Right lobe of liver (tissue), 6 donors: ENCODE results near the gene HTRA3. TPM values are rescaled to one million over a fixed set of nuclear protein-coding genes. Genes with fewer than 3 reads are reported as not detected.

Experiments used
- ATAC-seq, 4 donors: fragments of 200-7000 bp; cut with Tn5 transposase; one replicate each; pipeline ENCODE4 v1.9.1; 2020; ENCODE audit warnings: mild to moderate bottlenecking in 4 of 4, moderate library complexity in 4 of 4
- DNase-seq, 3 donors: peaks; one replicate each; pipeline ENCODE4 v3.0.0-alpha.2; 2020
- H3K27ac ChIP-seq, 3 donors: fragments of 200-600 bp; one replicate each; pipeline ENCODE4 v1.8.0; 2022
- H3K27me3 ChIP-seq, 2 donors: fragments of 200-600 bp; one replicate each; pipeline ENCODE4 v1.8.0; 2022
- H3K36me3 ChIP-seq, 4 donors: fragments of 200-600 bp; sonication (generic) in 1 of 4; one replicate each; pipeline versions ENCODE4 v1.5.1 to v1.8.0; 2017 to 2022; ENCODE audit warnings: control low read depth in 1 of 4
- H3K4me1 ChIP-seq, 4 donors: fragments of 200-600 bp; sonication (generic) in 1 of 4; one replicate each; pipeline versions ENCODE4 v1.5.1 to v1.8.0; 2017 to 2022; ENCODE audit warnings: control low read depth in 1 of 4
- H3K4me3 ChIP-seq, 3 donors: fragments of 200-600 bp; one replicate each; pipeline ENCODE4 v1.8.0; 2022
- H3K9me3 ChIP-seq, 4 donors: fragments of 200-600 bp; sonication (generic) in 1 of 4; one replicate each; pipeline versions ENCODE4 v1.5.1 to v1.8.0; 2017 to 2022; ENCODE audit warnings: control low read depth in 1 of 4
- POLR2A ChIP-seq: fragments of 450-650 bp; IDR thresholded peaks from one replicate; pipeline ENCODE4 v1.6.1; 2017; ENCODE audit warnings: antibody characterized with exemption, mild to moderate bottlenecking
- WGBS: methylation state at CpG from one replicate; pipeline ENCODE4 v1.1.6; 2018; ENCODE audit warnings: low coverage, low lambda C conversion rate; ENCODE audit not compliant: insufficient coverage; ENCODE audit errors: missing lambda C conversion rate; 5-methylcytosine and 5-hydroxymethylcytosine counted together
- intact Hi-C, 2 donors: fragments of 100-400 bp; cut with DNase I; formaldehyde crosslinking; loops; one replicate each; pipeline versions ENCODE4 v1.11.2 to v1.14.1; 2022
- total RNA-seq, 6 experiments: library from RNA; depleted of rRNA in 2 of 6; stranded (reverse); fragments of >200 nt in 2 of 6; fragmentation: NEBNext Ultra II Directional in 3 of 6; extraction: Animal tissue kit (Norgen Biotek cat#: 25700) in 3 of 6; gene quantifications; one replicate each; pipeline versions ENCODE4 v1.1.0 to v1.2.4, GENCODE V29; 2016 to 2023
- TF ChIP-seq, protein P1 (sequence below), 4 donors: fragments of 200-600 bp in 3 of 4; fragments of 450-650 bp in 1 of 4; IDR thresholded peaks; one replicate each; pipeline versions ENCODE4 v1.5.1 to v1.8.0; 2016 to 2022; ENCODE audit warnings: antibody characterized with exemption in 4 of 4, mild to moderate bottlenecking in 2 of 4
- donor health status: DM: no; HTN: yes; CAD: no.
- donor health status: DM: no; HTN: no; CAD: no.
- donor health status: DM: no; HTN: no; CAD: no.
- donor health status: DM: no; HTN: yes; CAD: no.
- donor health status: DM: no; HTN: yes; CAD: no.

Gene HTRA3
- total RNA-seq, 6 experiments from 2014 or later, result 0.32 to 1.6 (median 1.0) TPM

DNA sequence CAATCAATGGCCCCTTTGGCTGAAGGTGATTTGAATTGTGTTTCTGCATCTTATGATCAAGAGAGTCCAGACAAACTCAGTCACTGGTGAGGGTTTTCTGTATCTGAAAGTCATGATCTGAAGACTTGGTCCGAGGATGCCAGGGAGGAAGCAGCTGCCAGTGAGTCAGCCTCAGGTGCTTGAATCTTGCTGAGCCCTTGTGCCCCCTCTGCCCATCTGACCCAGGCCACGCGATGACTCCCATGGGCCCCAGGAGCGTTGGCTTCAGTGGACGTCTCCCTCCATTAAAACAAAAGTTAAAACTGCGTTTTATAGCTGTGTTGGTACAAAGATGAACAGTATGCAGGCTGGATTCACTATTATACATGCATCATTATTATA, 62.0 kb downstream of the HTRA3 start:
- intact Hi-C loops, result no loop called here
- Histone ChIP-seq H3K9me3 (no peaks in the 10 kb centered on the region), H3K4me3 (no peak overlapping the region), H3K36me3 (no peaks in the 10 kb centered on the region), H3K27ac (no peak overlapping the region), H3K27me3 (no peaks in the 10 kb centered on the region), H3K4me1 (no peaks in the 10 kb centered on the region)
- peak in 1 of 3 donors; percentile 17 for DNase-seq
- WGBS, result 60% methylated on average over 2 of the region's 6 CpGs
- TF ChIP-seq, protein P1, sequence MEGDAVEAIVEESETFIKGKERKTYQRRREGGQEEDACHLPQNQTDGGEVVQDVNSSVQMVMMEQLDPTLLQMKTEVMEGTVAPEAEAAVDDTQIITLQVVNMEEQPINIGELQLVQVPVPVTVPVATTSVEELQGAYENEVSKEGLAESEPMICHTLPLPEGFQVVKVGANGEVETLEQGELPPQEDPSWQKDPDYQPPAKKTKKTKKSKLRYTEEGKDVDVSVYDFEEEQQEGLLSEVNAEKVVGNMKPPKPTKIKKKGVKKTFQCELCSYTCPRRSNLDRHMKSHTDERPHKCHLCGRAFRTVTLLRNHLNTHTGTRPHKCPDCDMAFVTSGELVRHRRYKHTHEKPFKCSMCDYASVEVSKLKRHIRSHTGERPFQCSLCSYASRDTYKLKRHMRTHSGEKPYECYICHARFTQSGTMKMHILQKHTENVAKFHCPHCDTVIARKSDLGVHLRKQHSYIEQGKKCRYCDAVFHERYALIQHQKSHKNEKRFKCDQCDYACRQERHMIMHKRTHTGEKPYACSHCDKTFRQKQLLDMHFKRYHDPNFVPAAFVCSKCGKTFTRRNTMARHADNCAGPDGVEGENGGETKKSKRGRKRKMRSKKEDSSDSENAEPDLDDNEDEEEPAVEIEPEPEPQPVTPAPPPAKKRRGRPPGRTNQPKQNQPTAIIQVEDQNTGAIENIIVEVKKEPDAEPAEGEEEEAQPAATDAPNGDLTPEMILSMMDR (IDR thresholded peaks at IDR 0.05), result no peak
- no peak for TF ChIP-seq POLR2A
- no peak for ATAC-seq

DNA sequence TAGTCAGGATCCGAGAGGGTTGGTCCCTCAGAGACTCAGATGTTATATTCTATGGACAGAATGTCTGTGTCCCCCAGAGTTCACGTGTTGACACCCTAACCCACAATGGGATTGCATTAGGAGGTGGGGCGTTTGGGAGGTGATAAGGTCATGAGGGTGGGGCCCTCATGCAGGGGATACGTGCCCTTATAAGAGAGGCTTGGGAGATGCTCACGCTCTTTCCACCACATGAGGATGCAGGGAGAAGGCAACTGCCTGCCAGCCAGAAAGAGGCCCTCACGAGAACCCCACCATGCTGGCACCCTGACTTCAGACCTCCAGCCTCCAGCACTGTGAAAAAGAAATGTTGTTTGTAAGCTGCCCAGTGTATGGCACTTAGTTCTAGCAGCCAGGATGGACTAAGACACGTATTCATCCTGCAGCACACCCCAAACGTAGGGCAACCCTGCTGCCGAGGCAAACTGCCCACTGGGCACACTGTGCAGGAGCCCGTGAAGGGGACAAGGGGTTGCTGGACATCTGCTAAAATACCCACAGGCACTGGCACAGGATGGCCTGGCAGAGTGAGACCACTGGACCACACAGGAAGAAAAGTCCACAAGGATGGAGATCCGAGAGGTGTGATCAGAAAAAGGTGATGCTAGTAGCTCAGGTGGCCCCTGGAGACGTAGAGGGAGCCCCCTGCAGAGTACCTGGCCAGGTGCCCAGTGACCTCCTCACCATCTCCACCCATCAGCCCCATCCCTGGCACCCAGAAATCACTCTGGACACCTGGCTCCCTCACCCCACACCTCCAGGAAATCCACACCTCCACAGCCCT, 62.7 kb downstream of the HTRA3 start:
- Histone ChIP-seq H3K27me3 (no peaks in the 10 kb centered on the region), H3K9me3 (no peaks in the 10 kb centered on the region), H3K4me1 (no peaks in the 10 kb centered on the region), H3K36me3 (no peaks in the 10 kb centered on the region), H3K4me3 (no peak overlapping the region), H3K27ac (no peak overlapping the region)
- DNase-seq (peak in 1 of 3 donors; percentile 31), ATAC-seq (no peak)
- intact Hi-C loops, result no loop called here
- no peak for TF ChIP-seq POLR2A
- TF ChIP-seq, protein P1 (IDR thresholded peaks at IDR 0.05), result no peak
- WGBS, result 84% methylated on average over 4 of the region's 12 CpGs

DNA sequence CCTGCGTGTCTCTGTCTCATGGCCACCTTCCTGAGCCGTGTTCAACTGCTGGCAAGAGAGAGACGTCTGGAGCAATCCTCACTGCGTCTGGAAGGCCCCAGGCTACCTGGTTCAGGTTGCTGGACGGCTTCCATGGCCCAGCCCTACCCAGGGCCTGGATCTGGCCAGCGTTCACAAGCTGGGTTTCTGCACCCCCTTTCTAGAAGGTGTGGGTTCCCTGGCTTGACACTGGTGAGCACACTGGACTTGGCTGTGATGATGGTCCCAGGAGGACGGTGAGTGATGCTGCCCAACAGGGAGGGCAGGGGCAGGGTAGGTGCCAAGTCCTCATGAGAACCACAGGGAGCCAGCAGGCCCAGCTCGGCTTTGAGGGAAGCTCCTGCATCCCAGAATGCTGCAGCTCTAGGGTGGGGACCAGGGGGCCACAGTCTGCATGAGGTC, 63.4 kb downstream of the HTRA3 start:
- Histone ChIP-seq H3K4me1 (no peaks in the 10 kb centered on the region), H3K36me3 (no peaks in the 10 kb centered on the region), H3K27me3 (no peaks in the 10 kb centered on the region), H3K9me3 (no peaks in the 10 kb centered on the region), H3K4me3 (no peak overlapping the region), H3K27ac (no peak overlapping the region)
- intact Hi-C loops, result no loop called here
- ATAC-seq (no peak), DNase-seq (peak in 1 of 3 donors; percentile 37)
- WGBS, result 22% methylated on average over 3 of the region's 8 CpGs
- no peak for TF ChIP-seq POLR2A
- TF ChIP-seq, protein P1 (IDR thresholded peaks at IDR 0.05), result no peak

DNA sequence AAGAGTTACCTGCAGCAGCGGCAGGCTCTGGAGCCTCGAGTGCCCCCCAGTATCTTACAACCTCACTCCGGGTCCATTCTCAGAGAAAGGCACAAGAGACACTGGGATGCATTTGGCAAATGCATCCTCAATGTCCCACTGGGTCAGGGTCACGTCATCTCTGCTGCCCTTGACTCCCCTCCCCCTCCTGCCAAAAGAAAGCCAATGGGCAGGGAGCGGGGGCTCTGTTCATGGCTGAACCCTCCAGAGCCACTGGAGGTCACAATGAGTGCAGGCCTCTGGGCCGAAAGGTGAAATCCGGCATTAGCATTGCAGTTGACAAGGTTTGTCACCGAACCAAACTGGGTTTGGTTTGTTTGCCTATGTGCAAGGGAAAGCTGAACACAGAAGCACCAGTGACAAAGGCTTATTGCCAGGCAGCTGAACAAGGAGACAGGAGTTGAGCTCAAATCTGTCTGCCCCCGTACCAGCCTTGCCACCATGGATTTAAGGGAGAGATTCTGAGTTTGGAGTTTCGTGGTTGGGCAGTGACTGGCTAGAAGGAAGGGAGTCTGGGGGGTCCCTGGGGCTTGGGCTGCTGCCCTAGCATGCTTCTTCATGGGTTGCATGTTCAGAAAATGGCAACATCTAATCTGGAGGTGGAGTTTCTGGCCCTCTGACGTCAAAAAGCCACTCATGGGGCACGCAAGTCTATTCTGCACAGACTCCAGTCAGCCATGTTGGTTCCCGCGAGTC, 64.3 kb downstream of the HTRA3 start:
- no peaks in the 10 kb centered on the region for H3K27me3 ChIP-seq
- H3K4me1 ChIP-seq, result no peaks in the 10 kb centered on the region
- 79% methylated on average over 7 of the region's 14 CpGs for WGBS
- no peak overlapping the region for H3K4me3 ChIP-seq
- no peak overlapping the region for H3K27ac ChIP-seq
- H3K9me3 ChIP-seq, result no peaks in the 10 kb centered on the region
- no peaks in the 10 kb centered on the region for H3K36me3 ChIP-seq
- ATAC-seq (no peak), DNase-seq (peak in 1 of 3 donors; percentile 40)
- intact Hi-C loops, result no loop called here
- TF ChIP-seq, protein P1 (IDR thresholded peaks at IDR 0.05), result no peak
- TF ChIP-seq POLR2A, result no peak
